NCI-H748 (cell line): ENCODE results near the gene SMIM35.

Experiments
- DNase-seq: peaks from one replicate; lab custom pipeline; 2025; ENCODE audit not compliant: unreplicated experiment; lab: John Stamatoyannopoulos, UW

Gene SMIM35

GRCh38 chr11:118111019-118111743, 24.4 kb upstream of the SMIM35 start:
- DNase-seq = no peak

- DNase-seq = no peak
These were observed 22.5 kb upstream of the SMIM35 start for GRCh38 chr11:118109231-118109630.

GRCh38 chr11:118108513-118108912, 21.8 kb upstream of the SMIM35 start:
- DNase-seq = no peak

GRCh38 chr11:118106789-118107335, 20.1 kb upstream of the SMIM35 start:
- no peak for DNase-seq

GRCh38 chr11:118105657-118106305, 19.0 kb upstream of the SMIM35 start:
- no peak for DNase-seq

- no peak for DNase-seq
These were observed 17.7 kb upstream of the SMIM35 start for GRCh38 chr11:118104491-118104890.

DNA sequence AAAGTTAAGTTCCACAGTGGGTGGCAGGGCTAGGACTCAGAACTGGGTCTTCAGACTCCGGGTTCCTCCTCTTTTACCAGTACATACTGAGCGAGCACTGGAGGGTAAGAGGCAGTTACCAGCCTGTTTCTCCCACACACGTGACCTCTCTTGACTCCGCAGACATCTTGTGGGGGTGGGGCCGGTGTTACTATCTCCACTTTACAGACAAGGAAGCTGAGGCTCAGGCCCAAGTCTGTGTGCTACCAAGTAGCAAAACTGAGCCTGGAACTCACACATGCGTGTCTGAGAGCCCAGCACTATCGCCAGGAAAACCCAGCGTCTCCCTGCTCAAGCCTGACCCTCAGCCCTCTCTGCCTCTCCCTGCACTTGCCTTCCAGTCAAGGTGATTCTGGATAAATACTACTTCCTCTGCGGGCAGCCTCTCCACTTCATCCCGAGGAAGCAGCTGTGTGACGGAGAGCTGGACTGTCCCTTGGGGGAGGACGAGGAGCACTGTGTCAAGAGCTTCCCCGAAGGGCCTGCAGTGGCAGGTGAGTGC, 16.0 kb upstream of the SMIM35 start:
- DNase-seq = no peak

DNA sequence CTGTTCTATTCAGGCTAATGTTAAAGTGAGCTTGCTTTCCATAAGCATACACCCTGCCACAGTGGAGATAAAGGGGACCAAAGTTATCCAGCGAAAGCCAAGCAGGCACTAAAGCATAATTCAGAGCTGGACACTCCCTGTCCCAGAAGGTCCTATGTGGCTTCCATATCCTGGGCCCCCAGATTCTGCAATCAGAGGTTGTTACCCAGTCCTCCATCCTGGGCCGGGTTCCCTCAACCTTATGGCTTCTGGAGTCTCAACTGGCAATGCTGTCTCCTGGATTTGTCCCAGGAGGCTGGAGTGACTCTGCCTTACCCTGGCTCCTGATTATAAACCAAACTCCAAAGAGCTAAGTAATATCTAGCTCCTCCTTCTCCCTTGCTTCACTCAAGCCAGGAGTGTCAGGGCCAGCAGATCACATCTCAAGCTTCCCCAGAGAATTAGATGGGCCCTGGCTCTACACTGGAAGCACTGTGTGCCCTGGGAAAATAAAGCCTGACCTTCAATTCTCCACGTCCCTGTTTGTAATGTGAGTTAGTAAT, 14.0 kb upstream of the SMIM35 start:
- DNase-seq = no peak

GRCh38 chr11:118099838-118100556, 13.2 kb upstream of the SMIM35 start:
- no peak for DNase-seq

GRCh38 chr11:118098996-118099837, 12.5 kb upstream of the SMIM35 start:
- DNase-seq = peak; percentile 34

DNA sequence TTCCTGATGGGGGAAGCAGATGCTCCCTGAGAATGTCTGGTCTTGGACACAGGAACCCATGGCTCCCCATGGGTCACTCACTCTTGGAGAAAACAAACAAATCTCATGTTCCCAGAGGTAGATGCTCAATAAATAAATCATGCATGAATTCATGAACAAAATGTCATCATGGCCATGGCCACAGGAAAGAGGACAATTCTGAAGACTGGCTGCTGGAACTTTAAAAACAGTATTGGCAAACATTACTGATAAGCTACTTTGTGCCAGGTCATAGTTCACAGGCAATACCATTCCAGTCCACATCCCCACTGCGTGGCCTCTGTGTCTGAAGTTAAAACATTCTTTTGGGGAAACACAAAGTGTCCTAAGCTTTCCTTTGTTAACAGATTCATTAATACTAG, 9.2 kb upstream of the SMIM35 start:
- no peak for DNase-seq

GRCh38 chr11:118095493-118095892, 8.7 kb upstream of the SMIM35 start:
- DNase-seq = no peak

GRCh38 chr11:118092907-118093571, 6.3 kb upstream of the SMIM35 start:
- DNase-seq = no peak

DNA sequence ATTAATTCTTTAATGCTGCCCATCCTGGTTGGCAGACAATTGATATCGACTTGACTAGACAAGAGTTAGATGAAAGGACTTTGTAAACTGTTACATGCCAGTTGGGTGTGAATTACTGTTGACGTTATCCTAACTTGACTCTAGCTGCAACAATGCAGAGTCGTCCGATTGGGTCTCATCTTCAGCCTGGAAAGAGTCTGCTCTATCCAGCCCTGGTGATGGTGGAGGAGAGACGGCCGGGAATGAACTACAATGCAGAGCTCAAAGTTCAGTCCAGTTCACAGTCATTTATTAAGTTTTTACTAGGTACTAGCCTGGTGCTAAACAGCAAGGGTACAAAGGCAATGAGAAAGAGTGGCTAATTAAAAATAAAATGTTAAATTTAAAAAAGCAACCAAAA, 4.9 kb upstream of the SMIM35 start:
- no peak for DNase-seq

DNA sequence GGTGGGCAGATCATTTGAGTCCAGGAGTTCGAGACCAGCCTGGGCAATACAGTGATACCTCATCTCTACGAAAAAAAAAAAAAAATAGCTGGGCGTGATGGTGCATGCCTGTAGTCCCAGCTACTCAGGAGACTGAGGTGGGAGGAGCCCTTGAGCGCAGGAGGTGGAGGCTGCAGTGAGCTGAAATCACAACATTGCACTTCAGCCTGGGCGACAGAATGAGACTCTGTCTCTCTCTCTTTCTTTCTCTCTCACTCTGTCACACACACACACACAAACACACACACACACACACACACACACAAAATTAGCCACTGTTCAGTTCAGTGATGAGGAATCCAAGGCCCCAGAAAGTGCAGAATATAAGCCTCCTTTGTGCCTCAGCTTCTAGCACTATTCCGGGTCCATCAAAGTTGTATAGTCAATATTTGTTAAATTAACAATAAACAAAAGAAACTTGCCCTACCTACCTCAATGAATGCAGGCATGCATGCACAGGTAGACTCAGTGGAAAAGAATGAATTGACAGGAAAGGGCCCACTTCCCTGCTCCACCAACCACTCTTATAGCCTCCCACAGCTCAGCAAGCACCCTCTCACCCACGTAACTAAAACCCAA, 3.9 kb upstream of the SMIM35 start:
- DNase-seq = no peak

DNA sequence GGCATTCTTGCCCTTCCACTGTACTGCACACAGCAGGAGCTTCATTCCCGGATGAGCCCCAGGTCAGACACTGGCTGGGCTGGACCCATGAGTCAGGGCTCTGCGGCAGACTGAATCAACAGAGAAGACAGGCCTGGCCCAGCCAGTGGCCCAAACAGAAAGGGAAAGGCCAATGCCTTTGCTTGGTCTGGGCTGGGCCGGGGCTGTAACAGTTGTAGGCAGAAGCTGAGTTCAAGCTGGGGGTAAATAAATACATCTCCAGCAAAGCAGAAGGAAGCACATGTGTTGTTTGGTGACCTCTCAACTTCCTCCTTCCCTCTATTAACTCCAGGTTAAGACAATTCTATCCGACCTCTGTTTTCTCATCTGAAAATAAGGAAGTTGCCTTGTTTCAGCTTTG, 1.8 kb upstream of the SMIM35 start:
- no peak for DNase-seq

GRCh38 chr11:118087931-118088330, 1.2 kb upstream of the SMIM35 start:
- DNase-seq = no peak

DNA sequence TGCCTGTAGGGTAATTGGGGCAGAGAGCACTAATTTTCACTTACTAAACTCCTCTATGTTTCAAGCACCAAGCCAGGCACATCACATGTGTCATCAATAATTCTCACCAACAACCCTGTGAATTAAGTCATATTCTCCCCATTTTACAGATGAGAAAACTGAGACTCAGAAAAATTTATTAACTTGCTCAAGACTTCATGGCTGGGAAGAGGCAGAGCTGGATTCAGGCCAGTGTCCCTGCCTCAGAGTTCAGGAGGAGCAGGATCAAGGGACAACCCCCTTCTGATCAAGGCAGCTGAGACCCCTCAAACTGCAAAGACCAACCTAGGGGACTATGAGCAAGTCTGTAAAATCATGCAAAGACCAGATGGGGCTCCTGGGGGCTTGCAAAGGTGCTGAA, 2.1 kb downstream of the SMIM35 start:
- DNase-seq = no peak

GRCh38 chr11:118084247-118084646, 2.5 kb downstream of the SMIM35 start:
- no peak for DNase-seq
